ENCODE results near the gene NDUFAF8. TPM values are rescaled to one million over a fixed set of nuclear protein-coding genes. Genes with fewer than 3 reads are reported as not detected.

Gene NDUFAF8
- total and polyA plus RNA-seq, 10 of the 15 experiments (the other 5 are each of a cell fraction or from before 2014, with no cell fraction given) = 22.0 to 307 (median 106) TPM

- SMC1A ChIA-PET (ENCODE audit: uncharacterized antibody, unreplicated experiment) = interaction anchor here (0.5 to 1.5 kb wide), 4 partner anchors 32 to 345 kb away, joined by 3 to 12 read pairs (median 4); no protein-coding TSS in a partner anchor
- ATAC-seq = no peak
- no peaks in the 10 kb centered on the region for H3K27me3 ChIP-seq (replicated peaks in 1 of 2; ENCODE audit: control insufficient read depth in 2 of 2, insufficient read depth in 2 of 2, low read length in 1 of 2)
- no peak overlapping the region for H3K27ac ChIP-seq (ENCODE audit: control insufficient read depth, insufficient read depth)
- H3K79me2 ChIP-seq (ENCODE audit: control insufficient read depth, insufficient read depth, low read length) = no peaks in the 10 kb centered on the region
- H3K4me3 ChIP-seq = no peak overlapping the region
- RAD21 ChIA-PET (ENCODE audit: unreplicated experiment) = interaction anchor here (1.0 to 3.0 kb wide), 3 partner anchors 69 to 350 kb away, joined by 3 to 27 read pairs (median 3); no protein-coding TSS in a partner anchor
- H4K20me1 ChIP-seq (ENCODE audit: control insufficient read depth, insufficient read depth) = no peaks in the 10 kb centered on the region
- BruUV-seq (replicated peaks) = no TSS peak
- H3K36me3 ChIP-seq (ENCODE audit: control insufficient read depth in 2 of 2, insufficient read depth in 2 of 2, low read length in 1 of 2) = peaks cover 2% of the 10 kb centered on the region in 2 experiments; a peak in 3 of 4 replicates
- FAIRE-seq = no peak
- no peaks in the 10 kb centered on the region for H3K4me1 ChIP-seq (ENCODE audit: control insufficient read depth, insufficient read depth, low read length)
- no peak for DNase-seq (ENCODE audit: low read depth, low spot score)
- 94% methylated on average over 14 of the region's 15 CpGs for WGBS (ENCODE audit: insufficient coverage, insufficient replicate concordance, low lambda C conversion rate, missing lambda C conversion rate)
- intact Hi-C loops (cut with micrococcal nuclease; ENCODE audit: unreplicated experiment) (loop anchor here (1.0 to 10.0 kb wide), 3 partner anchors 231 to 349 kb away; partner anchors contain the start of gene ACTG1), in situ Hi-C loops (cut with MboI) (no loop called here)
- CTCF ChIA-PET = interaction anchor here (0.6 to 3.4 kb wide), 13 partner anchors 14 to 834 kb away, joined by 3 to 44 read pairs (median 3); partner anchors contain the start of genes CEP131, NDUFAF8 and TEPSIN
- no peak overlapping the region for H3K9ac ChIP-seq (ENCODE audit: control insufficient read depth, insufficient read depth, low read length)
- H2AFZ ChIP-seq (ENCODE audit: control insufficient read depth, low read depth, low read length) = no peak overlapping the region
- TF ChIP-seq FOS (IDR thresholded peaks at IDR 0.05; ENCODE audit: borderline replicate concordance, extremely low read depth, insufficient read length) (no peak), EGR1 (IDR thresholded peaks at IDR 0.05; ENCODE audit: borderline replicate concordance in 1 of 2, low read depth in 2 of 2, low read length in 2 of 2) (no peak), ZSCAN29 (IDR thresholded peaks at IDR 0.05) (no peak), CBX3 (IDR thresholded peaks at IDR 0.05; ENCODE audit: borderline replicate concordance, low read depth) (no peak)
- no peak overlapping the region for H3K4me2 ChIP-seq (ENCODE audit: control insufficient read depth, insufficient read depth)
- POLR2A ChIA-PET = no interaction called here
- H3K9me3 ChIP-seq (replicated peaks; ENCODE audit: control insufficient read depth, insufficient read depth, low read length) = no peaks in the 10 kb centered on the region
Measured at GRCh38 chr17:81252987-81253329, 13.8 kb downstream of the NDUFAF8 start.

- ChIA-PET SMC1A (ENCODE audit: uncharacterized antibody, unreplicated experiment) (interaction anchor here (0.5 to 1.5 kb wide), 5 partner anchors 32 to 344 kb away, joined by 3 to 12 read pairs (median 4); no protein-coding TSS in a partner anchor), POLR2A (interaction anchor here (0.5 kb wide), 1 partner anchor 254 kb away, joined by 6 read pairs; no protein-coding TSS in a partner anchor), CTCF (interaction anchor here (0.6 to 3.4 kb wide), 13 partner anchors 14 to 835 kb away, joined by 3 to 44 read pairs (median 3); partner anchors contain the start of genes CEP131, NDUFAF8 and TEPSIN), RAD21 (ENCODE audit: unreplicated experiment) (interaction anchor here (1.0 to 3.0 kb wide), 3 partner anchors 68 to 350 kb away, joined by 3 to 27 read pairs (median 3); no protein-coding TSS in a partner anchor)
- Histone ChIP-seq H3K4me1 (ENCODE audit: control insufficient read depth, insufficient read depth, low read length) (no peaks in the 10 kb centered on the region), H3K36me3 (ENCODE audit: control insufficient read depth in 2 of 2, insufficient read depth in 2 of 2, low read length in 1 of 2) (peaks cover 2% of the 10 kb centered on the region in 2 experiments; a peak in 3 of 4 replicates), H4K20me1 (ENCODE audit: control insufficient read depth, insufficient read depth) (no peaks in the 10 kb centered on the region), H2AFZ (ENCODE audit: control insufficient read depth, low read depth, low read length) (no peak overlapping the region), H3K79me2 (ENCODE audit: control insufficient read depth, insufficient read depth, low read length) (no peaks in the 10 kb centered on the region), H3K9me3 (replicated peaks; ENCODE audit: control insufficient read depth, insufficient read depth, low read length) (no peaks in the 10 kb centered on the region), H3K9ac (ENCODE audit: control insufficient read depth, insufficient read depth, low read length) (no peak overlapping the region), H3K27ac (ENCODE audit: control insufficient read depth, insufficient read depth) (no peak overlapping the region), H3K27me3 (replicated peaks in 1 of 2; ENCODE audit: control insufficient read depth in 2 of 2, insufficient read depth in 2 of 2, low read length in 1 of 2) (no peaks in the 10 kb centered on the region), H3K4me3 (no peak overlapping the region), H3K4me2 (ENCODE audit: control insufficient read depth, insufficient read depth) (no peak overlapping the region)
- peak; percentile 83 for FAIRE-seq
- intact Hi-C loops (cut with micrococcal nuclease; ENCODE audit: unreplicated experiment) = loop anchor here (1.0 to 10.0 kb wide), 3 partner anchors 231 to 349 kb away; partner anchors contain the start of gene ACTG1
- peak; percentile 81 for ATAC-seq
- in situ Hi-C loops (cut with MboI) = no loop called here
- DNase-seq (ENCODE audit: low read depth, low spot score) = no peak
- BruUV-seq (replicated peaks) = no TSS peak
- 57% methylated on average over 19 of the region's 19 CpGs for WGBS (ENCODE audit: insufficient coverage, insufficient replicate concordance, low lambda C conversion rate, missing lambda C conversion rate)
- TF ChIP-seq ZNF217 (IDR thresholded peaks at IDR 0.05) (no peak), ZBED1 (IDR thresholded peaks at IDR 0.05; ENCODE audit: borderline replicate concordance) (no peak), SIX5 (IDR thresholded peaks at IDR 0.05; ENCODE audit: low read depth, low read length, severe bottlenecking) (no peak), JUNB (IDR thresholded peaks at IDR 0.05) (no peak), RAD21 (IDR thresholded peaks at IDR 0.05; ENCODE audit: insufficient read depth, low read depth, low read length) (peak; percentile 70), CEBPB (IDR thresholded peaks at IDR 0.05; ENCODE audit: borderline replicate concordance in 1 of 2, low read depth in 2 of 2, low read length in 2 of 2) (no peak), ZNF24 (IDR thresholded peaks at IDR 0.05) (no peak), NR2F1 (conservative IDR thresholded peaks at IDR 0.05) (no peak), SPI1 (IDR thresholded peaks at IDR 0.05; ENCODE audit: borderline replicate concordance, insufficient read depth, low read depth, low read length) (no peak), FOXK2 (IDR thresholded peaks at IDR 0.05) (no peak)
- TF ChIP-seq, protein P1, sequence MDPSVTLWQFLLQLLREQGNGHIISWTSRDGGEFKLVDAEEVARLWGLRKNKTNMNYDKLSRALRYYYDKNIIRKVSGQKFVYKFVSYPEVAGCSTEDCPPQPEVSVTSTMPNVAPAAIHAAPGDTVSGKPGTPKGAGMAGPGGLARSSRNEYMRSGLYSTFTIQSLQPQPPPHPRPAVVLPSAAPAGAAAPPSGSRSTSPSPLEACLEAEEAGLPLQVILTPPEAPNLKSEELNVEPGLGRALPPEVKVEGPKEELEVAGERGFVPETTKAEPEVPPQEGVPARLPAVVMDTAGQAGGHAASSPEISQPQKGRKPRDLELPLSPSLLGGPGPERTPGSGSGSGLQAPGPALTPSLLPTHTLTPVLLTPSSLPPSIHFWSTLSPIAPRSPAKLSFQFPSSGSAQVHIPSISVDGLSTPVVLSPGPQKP (IDR thresholded peaks at IDR 0.05; ENCODE audit: low read depth, low read length) = no peak
Measured at GRCh38 chr17:81253358-81254131, 14.4 kb downstream of the NDUFAF8 start.

Measured in GM12878 (cell line).